ENCODE results near the gene OTUD6A.
A peak's percentile ranks its signal among the peaks of the same experiment; 100 is the strongest.

Gene OTUD6A

GRCh38 chrX:70062076-70062475 is at the start of gene OTUD6A:
OTUD6A (plus strand) TSS chrX:70062457; CDS start chrX:70062525, 68 bp downstream.
- no peak for DNase-seq

GRCh38 chrX:70012756-70013155 is 49.5 kb upstream of the OTUD6A start:
- no peak for DNase-seq

- no peak for DNase-seq
Observed at GRCh38 chrX:70013466-70014381, 48.5 kb upstream of the OTUD6A start.

GRCh38 chrX:70016513-70016912 is 45.7 kb upstream of the OTUD6A start:
- DNase-seq = peak; percentile 0

- DNase-seq = no peak
Observed at GRCh38 chrX:70022616-70023015, 39.6 kb upstream of the OTUD6A start.

- no peak for DNase-seq
Observed at GRCh38 chrX:70025464-70025863, 36.8 kb upstream of the OTUD6A start.

GRCh38 chrX:70026112-70026850 is 36.0 kb upstream of the OTUD6A start:
- DNase-seq = no peak

- no peak for DNase-seq
Observed at GRCh38 chrX:70026851-70027200, 35.4 kb upstream of the OTUD6A start.

- no peak for DNase-seq
Observed at GRCh38 chrX:70029863-70030262, 32.4 kb upstream of the OTUD6A start.

- DNase-seq = peak; percentile 57
Observed at GRCh38 chrX:70030301-70030767, 31.9 kb upstream of the OTUD6A start.

- DNase-seq = no peak
Observed at GRCh38 chrX:70032792-70033191, 29.5 kb upstream of the OTUD6A start.

- peak; percentile 9 for DNase-seq
Observed at GRCh38 chrX:70033348-70034051, 28.8 kb upstream of the OTUD6A start.

GRCh38 chrX:70034646-70035045 is 27.6 kb upstream of the OTUD6A start:
- no peak for DNase-seq

GRCh38 chrX:70038515-70038914 is 23.7 kb upstream of the OTUD6A start:
- DNase-seq = no peak

- DNase-seq = no peak
Observed at GRCh38 chrX:70038951-70039350, 23.3 kb upstream of the OTUD6A start.

GRCh38 chrX:70039758-70040157 is 22.5 kb upstream of the OTUD6A start:
- DNase-seq = no peak

GRCh38 chrX:70041993-70042392 is 20.3 kb upstream of the OTUD6A start:
- DNase-seq = no peak

GRCh38 chrX:70042399-70043371 is 19.6 kb upstream of the OTUD6A start:
- DNase-seq = no peak

- DNase-seq = no peak
Observed at GRCh38 chrX:70043685-70044084, 18.6 kb upstream of the OTUD6A start.

GRCh38 chrX:70044541-70045245 is 17.6 kb upstream of the OTUD6A start:
- DNase-seq = no peak

GRCh38 chrX:70046978-70047377 is 15.3 kb upstream of the OTUD6A start:
- no peak for DNase-seq
